Thoracic aorta (tissue), 2 donors: ENCODE results near the gene ATP2C2. TPM values are rescaled to one million over a fixed set of nuclear protein-coding genes. Genes with fewer than 3 reads are reported as not detected.

ENCODE experiments used
- ATAC-seq: fragments of 150-250 bp; one replicate; pipeline ENCODE4 v1.8.0; 2017; ENCODE audit warnings: low read depth; ENCODE audit not compliant: insufficient number of reproducible peaks, low FRiP score
- DNase-seq: peaks from one replicate; pipeline ENCODE4 v3.0.0-alpha.2; 2020; ENCODE audit warnings: low spot score
- H3K27ac ChIP-seq, 2 donors: fragments of 200-600 bp; sonication (generic); 1 replicate in 1 of 2; 2 replicates in 1 of 2; pipeline ENCODE4 v1.5.1; 2016; ENCODE audit warnings: mild to moderate bottlenecking in 2 of 2, moderate library complexity in 2 of 2
- H3K27me3 ChIP-seq: fragments of 200-600 bp; sonication (generic); replicated peaks from 2 replicates; pipeline ENCODE4 v1.6.0; 2016; ENCODE audit warnings: mild to moderate bottlenecking; ENCODE audit not compliant: insufficient read depth
- H3K36me3 ChIP-seq: fragments of 200-600 bp; sonication (generic); one replicate; pipeline ENCODE4 v1.5.1; 2016
- H3K4me1 ChIP-seq, 2 donors: fragments of 200-600 bp; sonication (generic); 1 replicate in 1 of 2; 2 replicates in 1 of 2; pipeline versions ENCODE4 v1.5.1 to v1.6.0; 2016; ENCODE audit warnings: low read depth in 2 of 2, mild to moderate bottlenecking in 1 of 2; ENCODE audit not compliant: control insufficient read depth in 1 of 2
- H3K4me3 ChIP-seq: fragments of 200-600 bp; sonication (generic); 2 replicates; pipeline ENCODE4 v1.5.1; 2016; ENCODE audit warnings: mild to moderate bottlenecking
- H3K9me3 ChIP-seq: fragments of 200-600 bp; sonication (generic); 2 replicates; pipeline ENCODE4 v1.5.1; 2016
- total RNA-seq, 2 donors: library from RNA; depleted of rRNA; stranded (reverse); fragments of >200 nt; gene quantifications; one replicate each; pipeline versions ENCODE4 v1.1.0 to v1.2.3, GENCODE V29; 2016
- TF ChIP-seq, protein P1 (sequence below): fragments of 200-600 bp; sonication (generic); IDR thresholded peaks from one replicate; pipeline ENCODE4 v1.5.1; 2019; ENCODE audit warnings: antibody characterized with exemption

ATP2C2 gene
- total RNA-seq, 2 donors from 2014 or later: 0.28 to 0.54 TPM

DNA sequence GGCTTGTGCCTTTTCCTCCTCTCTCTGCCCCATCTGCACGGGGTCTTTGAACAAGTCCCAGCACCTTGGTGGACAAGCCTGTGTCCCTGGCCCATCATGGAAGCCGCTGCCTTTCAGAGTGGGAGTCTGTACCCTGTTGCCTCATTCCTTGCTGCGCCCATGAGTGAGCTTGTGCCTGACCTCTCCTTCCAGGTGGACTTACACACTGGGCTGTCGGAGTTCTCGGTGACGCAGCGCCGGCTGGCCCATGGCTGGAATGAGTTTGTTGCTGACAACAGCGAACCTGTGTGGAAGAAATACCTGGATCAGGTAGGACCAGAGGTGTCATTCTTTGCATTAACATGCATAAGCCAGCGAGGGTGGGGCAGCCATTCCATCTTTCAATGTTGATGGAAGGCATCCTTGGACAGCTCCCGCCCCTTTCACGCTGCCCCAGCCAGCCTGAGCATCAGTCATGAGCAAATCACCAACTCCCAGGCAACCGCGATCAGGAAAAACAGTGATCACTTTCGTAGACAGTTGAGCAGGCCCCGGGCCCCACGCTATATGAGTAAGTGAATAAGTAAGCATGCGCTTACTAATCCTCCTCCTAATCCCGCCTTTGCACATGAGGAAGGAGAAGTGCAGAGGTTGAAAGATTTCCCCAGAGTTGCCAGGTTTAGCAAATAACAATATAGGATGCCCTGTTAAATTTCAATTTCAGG lies 36.8 kb downstream of the ATP2C2 start:
- Histone ChIP-seq H3K9me3 (no peaks in the 10 kb centered on the region), H3K27ac (no peak overlapping the region), H3K27me3 (no peaks in the 10 kb centered on the region), H3K4me3 (no peak overlapping the region), H3K36me3 (no peaks in the 10 kb centered on the region), H3K4me1 (no peaks in the 10 kb centered on the region)
- no peak for DNase-seq
- ATAC-seq: no peak
- TF ChIP-seq, protein P1, sequence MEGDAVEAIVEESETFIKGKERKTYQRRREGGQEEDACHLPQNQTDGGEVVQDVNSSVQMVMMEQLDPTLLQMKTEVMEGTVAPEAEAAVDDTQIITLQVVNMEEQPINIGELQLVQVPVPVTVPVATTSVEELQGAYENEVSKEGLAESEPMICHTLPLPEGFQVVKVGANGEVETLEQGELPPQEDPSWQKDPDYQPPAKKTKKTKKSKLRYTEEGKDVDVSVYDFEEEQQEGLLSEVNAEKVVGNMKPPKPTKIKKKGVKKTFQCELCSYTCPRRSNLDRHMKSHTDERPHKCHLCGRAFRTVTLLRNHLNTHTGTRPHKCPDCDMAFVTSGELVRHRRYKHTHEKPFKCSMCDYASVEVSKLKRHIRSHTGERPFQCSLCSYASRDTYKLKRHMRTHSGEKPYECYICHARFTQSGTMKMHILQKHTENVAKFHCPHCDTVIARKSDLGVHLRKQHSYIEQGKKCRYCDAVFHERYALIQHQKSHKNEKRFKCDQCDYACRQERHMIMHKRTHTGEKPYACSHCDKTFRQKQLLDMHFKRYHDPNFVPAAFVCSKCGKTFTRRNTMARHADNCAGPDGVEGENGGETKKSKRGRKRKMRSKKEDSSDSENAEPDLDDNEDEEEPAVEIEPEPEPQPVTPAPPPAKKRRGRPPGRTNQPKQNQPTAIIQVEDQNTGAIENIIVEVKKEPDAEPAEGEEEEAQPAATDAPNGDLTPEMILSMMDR: no peak

- H3K27me3 ChIP-seq: no peaks in the 10 kb centered on the region
- H3K27ac ChIP-seq: no peak overlapping the region
- DNase-seq (no peak), ATAC-seq (no peak)
- no peak overlapping the region for H3K4me3 ChIP-seq
- H3K36me3 ChIP-seq: no peaks in the 10 kb centered on the region
- H3K9me3 ChIP-seq: no peaks in the 10 kb centered on the region
- TF ChIP-seq, protein P1: no peak
- H3K4me1 ChIP-seq: no peaks in the 10 kb centered on the region
Measured at GRCh38 chr16:84406006-84406963, 37.9 kb downstream of the ATP2C2 start.

DNA sequence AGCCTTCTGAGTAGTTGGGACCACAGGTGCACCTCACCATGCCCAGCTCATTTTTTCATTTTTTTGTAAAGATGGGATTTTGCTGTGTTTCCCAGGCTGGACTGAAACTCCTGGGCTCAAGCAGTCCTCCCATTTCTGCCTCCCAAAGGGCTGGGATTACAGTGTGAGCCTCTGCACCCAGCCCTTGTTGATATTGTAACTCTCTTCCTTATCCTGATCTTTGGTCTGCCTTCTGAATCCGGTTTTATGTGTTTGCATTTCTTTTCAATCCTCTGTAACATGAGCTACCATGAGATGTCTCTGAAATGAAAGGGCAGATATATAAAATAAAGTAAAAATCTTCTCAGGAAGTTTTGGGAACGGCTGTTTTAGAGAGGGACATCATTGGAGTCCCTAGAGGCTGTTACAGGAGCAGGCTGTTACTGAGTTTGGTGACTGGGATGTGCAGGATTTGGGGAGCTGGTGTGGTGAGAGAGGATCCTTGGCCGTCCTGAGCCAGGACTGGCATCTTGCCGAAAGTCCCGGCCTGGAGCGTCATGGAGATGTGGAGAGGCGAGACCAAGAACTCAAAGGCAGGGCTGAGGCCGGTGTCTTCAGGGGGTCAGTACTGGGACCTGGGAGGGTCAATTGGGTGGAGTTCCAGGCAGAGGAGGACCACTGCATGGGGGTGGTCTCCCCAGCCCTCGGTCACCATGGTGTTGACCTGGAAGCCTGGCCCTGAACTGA lies 39.4 kb downstream of the ATP2C2 start:
- Histone ChIP-seq H3K4me3 (no peak overlapping the region), H3K27me3 (no peaks in the 10 kb centered on the region), H3K9me3 (no peaks in the 10 kb centered on the region), H3K27ac (no peak overlapping the region), H3K36me3 (no peaks in the 10 kb centered on the region), H3K4me1 (no peaks in the 10 kb centered on the region)
- ATAC-seq (no peak), DNase-seq (no peak)
- TF ChIP-seq, protein P1: no peak

DNA sequence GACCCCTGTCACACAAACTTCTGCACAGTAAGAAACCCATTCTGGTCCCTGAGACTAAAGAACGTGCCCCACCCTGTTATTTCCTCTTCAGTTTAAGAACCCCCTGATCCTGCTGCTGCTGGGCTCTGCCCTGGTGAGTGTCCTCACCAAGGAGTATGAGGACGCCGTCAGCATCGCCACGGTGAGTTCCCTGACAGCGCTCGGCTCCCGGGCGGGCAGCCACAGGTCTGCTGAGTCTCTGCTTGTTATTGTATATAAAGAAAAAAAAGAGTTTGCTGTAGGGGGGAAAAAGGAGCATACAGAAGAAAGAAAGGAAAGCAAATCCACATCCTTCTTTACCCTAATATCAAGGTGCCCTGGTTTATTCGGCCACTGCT lies 40.0 kb downstream of the ATP2C2 start:
- TF ChIP-seq, protein P1: no peak
- Histone ChIP-seq H3K4me1 (no peaks in the 10 kb centered on the region), H3K9me3 (no peaks in the 10 kb centered on the region), H3K27ac (no peak overlapping the region), H3K36me3 (no peaks in the 10 kb centered on the region), H3K27me3 (no peaks in the 10 kb centered on the region), H3K4me3 (no peak overlapping the region)
- ATAC-seq: no peak
- no peak for DNase-seq

GRCh38 chr16:84408856-84409255 lies 40.5 kb downstream of the ATP2C2 start:
- Histone ChIP-seq H3K36me3 (no peaks in the 10 kb centered on the region), H3K27me3 (no peaks in the 10 kb centered on the region), H3K4me1 (no peaks in the 10 kb centered on the region), H3K9me3 (no peaks in the 10 kb centered on the region), H3K4me3 (no peak overlapping the region), H3K27ac (no peak overlapping the region)
- ATAC-seq (no peak), DNase-seq (no peak)
- TF ChIP-seq, protein P1: no peak
